PC-9 (cell line): Measurements from ENCODE around the gene KIF21A.

Source experiments
- EZH2 ChIP-seq: fragments of 200-600 bp; sonication (generic); IDR thresholded peaks from 2 replicates; pipeline ENCODE4 v1.8.0; 2017; ENCODE audit warnings: antibody characterized with exemption, low read depth
- TF ChIP-seq, protein P1 (sequence below): fragments of 200-600 bp; sonication (generic); conservative IDR thresholded peaks from 2 replicates; pipeline ENCODE4 v1.6.1; 2017; ENCODE audit warnings: mixed run types, antibody characterized with exemption, mild to moderate bottlenecking, moderate library complexity

DNA sequence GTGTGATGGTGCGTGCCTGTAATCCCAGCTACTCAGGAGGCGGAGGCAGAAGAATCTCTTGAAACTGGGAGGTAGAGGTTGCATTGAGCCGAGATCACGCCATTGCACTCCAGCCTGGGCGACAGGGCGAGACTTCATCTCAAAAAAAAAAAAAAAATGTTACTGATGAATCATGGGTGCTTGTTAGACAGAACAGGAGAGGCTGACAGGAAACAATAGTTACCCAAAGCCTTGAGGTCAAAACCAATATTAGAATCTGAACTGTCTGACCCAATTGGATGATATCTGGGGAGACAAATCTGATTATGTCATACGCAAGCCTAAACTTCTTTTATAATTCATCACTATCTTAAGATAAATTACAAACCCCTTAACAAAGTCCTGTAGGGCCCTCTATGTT is 40.7 kb upstream of the KIF21A start:
- TF ChIP-seq, protein P1, sequence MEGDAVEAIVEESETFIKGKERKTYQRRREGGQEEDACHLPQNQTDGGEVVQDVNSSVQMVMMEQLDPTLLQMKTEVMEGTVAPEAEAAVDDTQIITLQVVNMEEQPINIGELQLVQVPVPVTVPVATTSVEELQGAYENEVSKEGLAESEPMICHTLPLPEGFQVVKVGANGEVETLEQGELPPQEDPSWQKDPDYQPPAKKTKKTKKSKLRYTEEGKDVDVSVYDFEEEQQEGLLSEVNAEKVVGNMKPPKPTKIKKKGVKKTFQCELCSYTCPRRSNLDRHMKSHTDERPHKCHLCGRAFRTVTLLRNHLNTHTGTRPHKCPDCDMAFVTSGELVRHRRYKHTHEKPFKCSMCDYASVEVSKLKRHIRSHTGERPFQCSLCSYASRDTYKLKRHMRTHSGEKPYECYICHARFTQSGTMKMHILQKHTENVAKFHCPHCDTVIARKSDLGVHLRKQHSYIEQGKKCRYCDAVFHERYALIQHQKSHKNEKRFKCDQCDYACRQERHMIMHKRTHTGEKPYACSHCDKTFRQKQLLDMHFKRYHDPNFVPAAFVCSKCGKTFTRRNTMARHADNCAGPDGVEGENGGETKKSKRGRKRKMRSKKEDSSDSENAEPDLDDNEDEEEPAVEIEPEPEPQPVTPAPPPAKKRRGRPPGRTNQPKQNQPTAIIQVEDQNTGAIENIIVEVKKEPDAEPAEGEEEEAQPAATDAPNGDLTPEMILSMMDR, result no peak
- TF ChIP-seq EZH2, result no peak
